Measurements from ENCODE around the gene THAP7. TPM values are rescaled to one million over a fixed set of nuclear protein-coding genes. Genes with fewer than 3 reads are reported as not detected.

Gene THAP7
- total and polyA plus RNA-seq, 9 of the 15 experiments (the other 6 are each of a cell fraction or from before 2014, with no cell fraction given), result 7.9 to 263 (median 84.1) TPM

DNA sequence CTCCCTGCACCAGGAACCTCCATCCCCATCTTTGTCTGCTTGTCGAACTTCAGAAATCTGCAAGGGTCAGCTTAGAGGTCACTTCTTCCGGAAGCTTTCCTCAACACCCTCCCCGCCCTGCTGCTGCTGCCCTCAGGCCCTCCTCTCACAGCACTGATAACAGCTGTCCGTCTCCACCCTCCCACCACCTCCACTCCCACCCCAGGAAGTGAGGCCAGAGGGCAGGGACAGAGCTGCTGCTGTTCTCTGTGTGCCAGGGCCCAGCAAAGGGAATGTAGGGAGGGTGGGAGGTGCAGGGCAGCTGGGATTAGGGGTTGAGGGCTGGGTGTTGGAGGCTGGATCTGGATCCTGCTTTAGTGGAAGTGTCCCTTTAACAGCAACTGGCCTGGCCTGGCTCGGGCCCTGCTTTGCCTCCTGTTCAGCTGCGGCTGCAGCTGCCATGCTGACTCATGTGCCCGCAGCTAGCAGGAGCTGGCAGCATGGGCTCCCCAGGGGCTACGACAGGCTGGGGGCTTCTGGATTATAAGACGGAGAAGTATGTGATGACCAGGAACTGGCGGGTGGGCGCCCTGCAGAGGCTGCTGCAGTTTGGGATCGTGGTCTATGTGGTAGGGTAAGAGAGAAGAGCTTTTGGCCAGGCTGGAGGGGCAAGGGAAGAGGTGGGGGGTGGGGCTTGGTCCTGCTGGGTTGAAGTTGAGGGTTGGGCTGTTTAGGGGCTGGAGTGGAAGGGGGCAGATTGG, 13.0 kb upstream of the THAP7 start, which contains the start of gene P2RX6:
P2RX6 (plus strand) TSS at position 440 of the 740 bp plus-strand sequence; CDS start at position 450, 10 bp downstream.
- DNase-seq (ENCODE audit: extremely low read depth in 1 of 4, low spot score in 3 of 4), result peak; percentile 100
- Histone ChIP-seq H3K27ac (ENCODE audit: extremely low read depth, low read depth, low read length) (peak within 1 kb of the TSS; percentile 67), H3K9me1 (ENCODE audit: control insufficient read depth, insufficient read depth, low read length) (peaks cover 4% of the 10 kb centered on the region), H4K20me1 (replicated peaks; ENCODE audit: control insufficient read depth, insufficient read depth, low read length) (peaks cover 7% of the 10 kb centered on the region), H3K36me3 (ENCODE audit: control insufficient read depth, insufficient read depth, low read length) (no peaks in the 10 kb centered on the region), H3K79me2 (ENCODE audit: control insufficient read depth, insufficient read depth, low read length) (peaks cover 16% of the 10 kb centered on the region; the same call in 2 of the 3 replicates), H3K4me1 (replicated peaks in 1 of 2; ENCODE audit: control insufficient read depth in 2 of 2, insufficient read depth in 2 of 2, low read length in 2 of 2) (peaks cover 26 to 46% of the 10 kb centered on the region in 2 experiments), H3K9me3 (replicated peaks; ENCODE audit: control insufficient read depth, insufficient read depth, low read depth, low read length) (no peaks in the 10 kb centered on the region), H3K4me2 (ENCODE audit: insufficient read depth, low read length) (peak within 1 kb of the TSS; percentile 87), H3K27me3 (ENCODE audit: control insufficient read depth in 2 of 2, insufficient read depth in 2 of 2, low read length in 2 of 2) (peaks cover 0 to 3% of the 10 kb centered on the region in 2 experiments; a peak in 2 of 5 replicates), H3K9ac (ENCODE audit: insufficient read depth in 1 of 2, low read depth in 2 of 2, low read length in 2 of 2) (peak within 1 kb of the TSS; percentile 52 to 89), H3K4me3 (peak within 1 kb of the TSS; percentile 44), H2AFZ (ENCODE audit: low read depth, low read length) (peak within 1 kb of the TSS; percentile 91)
- BruUV-seq (replicated peaks), result TSS peak; percentile 78
- in situ Hi-C loops (cut with MboI), result no loop called here
- POLR2A ChIA-PET, result interaction anchor here (0.5 to 13.9 kb wide), 19 partner anchors 9 to 627 kb away, joined by 3 to 333 read pairs (median 5); partner anchors contain the start of genes LRRC74B, LZTR1, SLC7A4 and THAP7
- peak; percentile 98 for FAIRE-seq
- CTCF ChIA-PET (ENCODE audit: low intra/inter-chr PET ratio), result interaction anchor here (0.8 kb wide), 1 partner anchor 129 kb away, joined by 3 read pairs; no protein-coding TSS in a partner anchor
- intact Hi-C loops (cut with micrococcal nuclease), result loop anchor here (5.0 kb wide), 1 partner anchor 32 kb away; the partner anchor contains the start of gene LRRC74B
- 4% methylated on average over 12 of the region's 12 CpGs for WGBS (ENCODE audit: insufficient coverage, low coverage, missing lambda C conversion rate)
- peak; percentile 92 for ATAC-seq
- TF ChIP-seq ZNF165 (CRISPR knock-in tag; IDR thresholded peaks at IDR 0.05; ENCODE audit: borderline replicate concordance) (peak; percentile 27; the same call in 1 of the 2 replicates), HINFP (tag; conservative IDR thresholded peaks at IDR 0.05; ENCODE audit: low read depth) (no peak), ZBTB43 (CRISPR knock-in tag; IDR thresholded peaks at IDR 0.05) (no peak), FOXJ2 (tag; IDR thresholded peaks at IDR 0.05) (no peak), CHD2 (IDR thresholded peaks at IDR 0.05; ENCODE audit: low read depth, low read length) (0 out of 2 replicates have a peak, but pooled peaks have one; percentile 18), REST (IDR thresholded peaks at IDR 0.05; ENCODE audit: borderline replicate concordance) (no peak), REST (CRISPR knock-in tag; IDR thresholded peaks at IDR 0.05; ENCODE audit: low read depth) (peak; percentile 69)
